T-cell (primary cell): ENCODE data around the gene GFAP. TPM values are rescaled to one million over a fixed set of nuclear protein-coding genes. Genes with fewer than 3 reads are reported as not detected.

Experiments
- ATAC-seq, 4 experiments: fragments of 200-7000 bp in 3 of 4; fragments of 150-1000 bp in 1 of 4; cut with Tn5 transposase; replicated peaks in 1 of 4; 1 replicate in 3 of 4; 2 replicates in 1 of 4; pipeline ENCODE4 v1.10.0; 2021; ENCODE audit warnings: moderate library complexity in 3 of 4, mild to moderate bottlenecking in 2 of 4, moderate number of reproducible peaks in 1 of 4
- CTCF ChIA-PET, 2 donors: fragments of 300-600 bp; sonication (Branson Sonifier 250); formaldehyde crosslinking; loops; one replicate each; lab custom pipeline; 2022; ENCODE audit warnings: antibody characterized with exemption in 2 of 2; lab: Charles Lee
- POLR2A ChIA-PET, 2 donors: fragments of 300-600 bp; sonication (Branson Sonifier 250); formaldehyde crosslinking; loops; one replicate each; lab custom pipeline; 2022; ENCODE audit warnings: antibody characterized with exemption in 2 of 2; lab: Charles Lee
- DNase-seq, 35 experiments: peaks; one replicate each; pipeline versions ENCODE4 v3.0.0 to v3.0.0-alpha.2; 2013 to 2023
- H3K27ac ChIP-seq: one replicate; pipeline ENCODE4 v1.5.1; 2013; ENCODE audit warnings: low read length
- H3K27me3 ChIP-seq, 2 experiments: replicated peaks in 1 of 2; 1 replicate in 1 of 2; 2 replicates in 1 of 2; pipeline versions ENCODE4 v1.6.1 to v1.7.0; 2013; ENCODE audit warnings: low read length in 1 of 2, mixed read lengths in 1 of 2; ENCODE audit not compliant: control insufficient read depth in 2 of 2, insufficient read depth in 2 of 2; ENCODE audit errors: extremely low read depth in 1 of 2
- H3K36me3 ChIP-seq, 2 donors: 1 replicate in 1 of 2; 2 replicates in 1 of 2; pipeline versions ENCODE4 v1.6.1 to v1.7.0; 2013; ENCODE audit warnings: low read length in 1 of 2; ENCODE audit not compliant: control insufficient read depth in 2 of 2, insufficient read depth in 1 of 2; ENCODE audit errors: extremely low read depth in 1 of 2
- H3K4me1 ChIP-seq, 2 experiments: 1 replicate in 1 of 2; 2 replicates in 1 of 2; pipeline versions ENCODE4 v1.6.1 to v1.7.0; 2013; ENCODE audit warnings: low read length in 2 of 2, mixed read lengths in 1 of 2; ENCODE audit not compliant: insufficient read depth in 2 of 2, control insufficient read depth in 1 of 2; ENCODE audit errors: extremely low read depth in 1 of 2
- H3K4me3 ChIP-seq, 2 donors: 1 replicate in 1 of 2; 2 replicates in 1 of 2; pipeline versions ENCODE4 v1.5.1 to v1.7.0; 2013; ENCODE audit warnings: mild to moderate bottlenecking in 2 of 2, low read length in 1 of 2, moderate library complexity in 1 of 2; ENCODE audit not compliant: control insufficient read depth in 1 of 2; ENCODE audit errors: extremely low read depth in 1 of 2
- H3K9me3 ChIP-seq: 2 replicates; pipeline ENCODE4 v1.7.0; 2013
- H3K27ac Mint-ChIP-seq, 2 donors: one replicate each; pipeline ENCODE4 v1.8.0; 2020 to 2021; ENCODE audit warnings: mild to moderate bottlenecking in 2 of 2, mixed read lengths in 2 of 2
- H3K27me3 Mint-ChIP-seq, 2 donors: one replicate each; pipeline ENCODE4 v1.8.0; 2021 to 2022; ENCODE audit warnings: mixed read lengths in 2 of 2
- H3K36me3 Mint-ChIP-seq: one replicate; pipeline ENCODE4 v1.8.0; 2021; ENCODE audit warnings: mixed read lengths
- H3K4me1 Mint-ChIP-seq, 3 donors: one replicate each; pipeline ENCODE4 v1.8.0; 2020 to 2022; ENCODE audit warnings: mixed read lengths in 3 of 3, mild to moderate bottlenecking in 1 of 3
- H3K4me3 Mint-ChIP-seq, 3 donors: one replicate each; pipeline ENCODE4 v1.8.0; 2020 to 2022; ENCODE audit warnings: mild to moderate bottlenecking in 3 of 3, mixed read lengths in 3 of 3, moderate library complexity in 3 of 3
- H3K9me3 Mint-ChIP-seq, 3 donors: one replicate each; pipeline ENCODE4 v1.8.0; 2020 to 2022; ENCODE audit warnings: mixed read lengths in 3 of 3
- WGBS: methylation state at CpG from one replicate; pipeline ENCODE4 v1.1.5; 2013; ENCODE audit warnings: missing lambda C conversion rate; ENCODE audit not compliant: insufficient coverage; 5-methylcytosine and 5-hydroxymethylcytosine counted together
- total RNA-seq, 35 experiments: library from RNA in 6 of 35; stranded (reverse) in 6 of 35; fragments of 120-200 nt in 1 of 35; gene quantifications; one replicate each; pipeline versions ENCODE4 v1.2.1 to v1.2.4 and lab custom pipeline; 2013 to 2026

GFAP gene
- total RNA-seq, 5 donors from 2014 or later (not counting 1 experiment from before 2014, with no cell fraction given): not detected

DNA sequence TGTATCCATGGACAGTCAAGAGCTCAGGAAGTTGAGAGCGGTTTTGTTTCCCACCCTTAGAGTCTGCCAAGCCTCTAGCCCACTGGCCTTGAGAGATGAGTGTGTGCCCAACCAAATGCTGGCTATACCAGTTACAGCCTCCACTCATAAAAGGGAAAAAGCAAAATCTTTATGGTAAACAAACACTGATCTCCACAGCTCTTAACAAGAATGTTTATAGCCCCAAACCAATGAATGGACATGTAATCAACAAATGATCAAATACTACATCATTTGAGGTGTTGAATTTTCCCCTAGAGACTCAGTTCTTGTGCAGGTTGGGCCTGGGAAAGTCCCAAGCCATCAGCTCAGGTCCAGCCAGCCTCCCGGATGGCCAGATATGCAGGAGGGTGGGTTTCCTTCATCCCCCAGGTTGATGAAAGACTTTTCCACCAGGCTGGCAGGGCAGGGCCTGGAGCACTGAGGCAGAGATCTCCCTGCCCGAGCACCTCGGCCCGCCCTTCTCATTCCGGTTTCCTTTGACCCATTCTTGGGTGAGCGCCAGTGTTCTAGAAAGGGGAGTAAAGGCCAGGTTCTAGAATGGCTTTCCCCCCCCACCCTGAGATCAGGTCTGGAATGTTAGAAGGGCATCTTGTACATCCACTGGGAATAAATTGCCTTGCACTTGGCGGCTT, 12.2 kb downstream of the GFAP start:
- no peak for DNase-seq
- no peaks in the 10 kb centered on the region for H3K9me3 ChIP-seq
- 90% methylated on average over 2 of the region's 8 CpGs for WGBS
- ChIA-PET POLR2A (interaction anchor here in 1 of 2 donors (0.7 kb wide), 1 partner anchor 157 kb away, joined by 3 read pairs; no protein-coding TSS in a partner anchor), CTCF (interaction anchor here (0.5 to 1.1 kb wide), 3 partner anchors 8 to 195 kb away, joined by 3 to 9 read pairs (median 4); no protein-coding TSS in a partner anchor)
- Mint-ChIP-seq H3K27ac (no peak overlapping the region), H3K27me3 (peaks cover 0 to 7% of the 10 kb centered on the region in 2 donors), H3K4me3 (no peak overlapping the region), H3K36me3 (no peaks in the 10 kb centered on the region), H3K4me1 (peaks cover 17 to 22% (median 21%) of the 10 kb centered on the region in 3 donors), H3K9me3 (no peaks in the 10 kb centered on the region)
- no peak overlapping the region for H3K27ac ChIP-seq
- no peak for ATAC-seq
- no peak overlapping the region for H3K4me3 ChIP-seq
- H3K4me1 ChIP-seq: peaks cover 7 to 15% of the 10 kb centered on the region in 2 experiments
- H3K27me3 ChIP-seq: peaks cover 0 to 47% of the 10 kb centered on the region in 2 experiments
- no peaks in the 10 kb centered on the region for H3K36me3 ChIP-seq

DNA sequence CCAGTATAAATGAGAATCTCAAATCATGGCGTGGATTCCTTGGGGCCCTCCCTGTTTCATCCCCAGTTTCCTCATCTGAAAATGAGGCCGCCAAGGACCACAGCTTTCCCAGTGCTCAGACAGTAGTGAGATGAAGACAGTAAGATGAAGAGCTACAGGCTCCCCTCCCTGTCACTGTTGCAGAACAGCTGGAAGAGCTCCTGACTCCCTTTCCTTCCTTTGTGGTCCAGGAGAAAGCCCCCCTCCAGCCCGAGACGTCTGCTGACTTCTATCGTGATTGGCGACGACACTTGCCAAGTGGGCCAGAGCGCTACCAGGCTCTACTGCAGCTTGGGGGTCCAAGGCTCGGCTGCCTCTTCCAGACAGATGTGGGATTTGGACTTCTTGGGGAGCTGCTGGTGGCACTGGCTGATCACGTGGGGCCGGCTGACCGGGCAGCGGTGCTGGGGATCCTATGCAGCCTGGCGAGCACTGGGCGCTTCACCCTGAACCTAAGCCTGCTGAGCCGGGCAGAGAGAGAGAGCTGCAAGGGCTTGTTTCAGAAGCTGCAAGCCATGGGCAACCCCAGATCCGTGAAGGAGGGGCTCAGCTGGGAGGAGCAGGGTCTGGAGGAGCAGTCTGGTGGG, 13.1 kb downstream of the GFAP start:
- H3K27ac Mint-ChIP-seq: no peak overlapping the region
- 81% methylated on average over 15 of the region's 17 CpGs for WGBS
- ChIA-PET POLR2A (interaction anchor here in 1 of 2 donors (0.6 kb wide), 1 partner anchor 451 kb away, joined by 10 read pairs; no protein-coding TSS in a partner anchor), CTCF (interaction anchor here in 1 of 2 donors (1.1 kb wide), 2 partner anchors 24 to 38 kb away, joined by 3 read pairs; no protein-coding TSS in a partner anchor)
- no peak overlapping the region for H3K4me3 ChIP-seq
- peaks cover 0 to 41% of the 10 kb centered on the region in 2 experiments for H3K27me3 ChIP-seq
- DNase-seq (no peak), ATAC-seq (no peak)
- H3K9me3 Mint-ChIP-seq: no peaks in the 10 kb centered on the region
- H3K27me3 Mint-ChIP-seq: peaks cover 0 to 7% of the 10 kb centered on the region in 2 donors
- no peaks in the 10 kb centered on the region for H3K36me3 Mint-ChIP-seq
- H3K9me3 ChIP-seq: no peaks in the 10 kb centered on the region
- no peak overlapping the region for H3K4me3 Mint-ChIP-seq
- peaks cover 7 to 24% of the 10 kb centered on the region in 2 experiments for H3K4me1 ChIP-seq
- no peaks in the 10 kb centered on the region for H3K36me3 ChIP-seq
- peaks cover 20 to 23% (median 22%) of the 10 kb centered on the region in 3 donors for H3K4me1 Mint-ChIP-seq
- no peak overlapping the region for H3K27ac ChIP-seq

DNA sequence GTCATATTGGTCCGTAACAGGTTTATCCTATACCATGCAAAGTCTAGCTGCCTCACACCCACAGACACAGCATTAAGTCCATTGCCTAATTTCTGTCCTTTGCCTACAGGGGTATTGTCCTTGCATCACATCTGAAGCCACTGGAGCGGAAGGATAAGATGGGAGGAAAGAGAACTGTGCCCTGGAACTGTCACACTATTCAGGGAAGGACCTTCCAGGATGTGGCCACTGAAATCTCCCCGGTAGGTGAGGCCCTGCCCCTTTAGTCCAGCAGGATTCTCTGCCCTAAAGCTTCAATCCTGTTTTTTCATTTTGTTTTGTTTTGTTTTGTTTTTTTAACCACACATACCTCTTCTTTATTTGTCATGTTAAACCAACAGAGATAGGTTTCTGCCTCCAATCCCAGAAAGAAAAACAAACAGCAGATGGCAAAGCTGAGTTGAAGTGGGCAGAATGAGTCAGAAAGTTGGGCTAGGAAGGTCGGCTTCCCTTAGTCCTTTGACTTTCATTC, 13.8 kb downstream of the GFAP start:
- POLR2A ChIA-PET: interaction anchor here in 1 of 2 donors (0.6 kb wide), 1 partner anchor 452 kb away, joined by 10 read pairs; no protein-coding TSS in a partner anchor
- H3K27ac Mint-ChIP-seq: no peak overlapping the region

DNA sequence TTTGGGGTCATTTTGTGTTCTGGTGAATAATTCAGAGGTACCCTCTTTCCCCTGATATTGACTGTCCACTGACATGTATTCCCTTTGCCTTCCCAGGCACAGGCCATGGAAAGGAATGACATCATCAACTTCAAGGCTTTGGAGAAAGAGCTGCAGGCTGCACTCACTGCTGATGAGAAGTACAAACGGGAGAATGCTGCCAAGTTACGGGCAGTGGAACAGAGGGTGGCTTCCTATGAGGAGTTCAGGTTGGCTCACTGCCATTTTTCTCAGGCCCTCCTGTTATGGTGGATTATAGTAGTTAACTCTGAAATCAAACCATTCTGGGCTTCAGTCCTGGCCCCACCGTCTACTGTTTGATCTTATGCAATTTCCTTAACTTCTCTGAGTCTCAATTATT, 14.4 kb downstream of the GFAP start:
- 86% methylated on average over 2 of the region's 3 CpGs for WGBS
- no peak overlapping the region for H3K4me3 ChIP-seq
- Mint-ChIP-seq H3K27me3 (peaks cover 0 to under 1% of the 10 kb centered on the region in 2 donors), H3K9me3 (no peaks in the 10 kb centered on the region), H3K27ac (no peak overlapping the region), H3K4me1 (peaks cover 28 to 33% (median 28%) of the 10 kb centered on the region in 3 donors), H3K36me3 (peaks cover 3% of the 10 kb centered on the region), H3K4me3 (peak overlapping the region in 2 of 3 donors; percentile 39 to 87)
- H3K4me1 ChIP-seq: peaks cover 7 to 24% of the 10 kb centered on the region in 2 experiments
- no peak overlapping the region for H3K27ac ChIP-seq
- ChIA-PET POLR2A (no interaction called here), CTCF (interaction anchor here in 1 of 2 donors (1.1 kb wide), 1 partner anchor 36 kb away, joined by 3 read pairs; no protein-coding TSS in a partner anchor)
- H3K27me3 ChIP-seq: peaks cover 0 to 30% of the 10 kb centered on the region in 2 experiments
- no peak for ATAC-seq
- peaks cover 0 to 2% of the 10 kb centered on the region in 2 donors for H3K36me3 ChIP-seq
- no peaks in the 10 kb centered on the region for H3K9me3 ChIP-seq
- no peak for DNase-seq

More for the DNA sequence above, 13.8 kb downstream of the GFAP start:
- no peaks in the 10 kb centered on the region for H3K9me3 Mint-ChIP-seq
- DNase-seq (no peak), ATAC-seq (no peak)
- peaks cover 23 to 27% (median 25%) of the 10 kb centered on the region in 3 donors for H3K4me1 Mint-ChIP-seq
- no peak overlapping the region for H3K27ac ChIP-seq
- H3K27me3 Mint-ChIP-seq: peaks cover 0 to 6% of the 10 kb centered on the region in 2 donors
- CTCF ChIA-PET: interaction anchor here in 1 of 2 donors (1.1 kb wide), 1 partner anchor 37 kb away, joined by 3 read pairs; no protein-coding TSS in a partner anchor
- H3K36me3 ChIP-seq: no peaks in the 10 kb centered on the region
- H3K27me3 ChIP-seq: peaks cover 0 to 34% of the 10 kb centered on the region in 2 experiments
- H3K4me3 Mint-ChIP-seq: no peak overlapping the region
- H3K36me3 Mint-ChIP-seq: no peaks in the 10 kb centered on the region
- H3K4me3 ChIP-seq: no peak overlapping the region
- H3K4me1 ChIP-seq: peaks cover 7 to 24% of the 10 kb centered on the region in 2 experiments
- no peaks in the 10 kb centered on the region for H3K9me3 ChIP-seq
- 100% methylated on average over 2 of the region's 4 CpGs for WGBS

DNA sequence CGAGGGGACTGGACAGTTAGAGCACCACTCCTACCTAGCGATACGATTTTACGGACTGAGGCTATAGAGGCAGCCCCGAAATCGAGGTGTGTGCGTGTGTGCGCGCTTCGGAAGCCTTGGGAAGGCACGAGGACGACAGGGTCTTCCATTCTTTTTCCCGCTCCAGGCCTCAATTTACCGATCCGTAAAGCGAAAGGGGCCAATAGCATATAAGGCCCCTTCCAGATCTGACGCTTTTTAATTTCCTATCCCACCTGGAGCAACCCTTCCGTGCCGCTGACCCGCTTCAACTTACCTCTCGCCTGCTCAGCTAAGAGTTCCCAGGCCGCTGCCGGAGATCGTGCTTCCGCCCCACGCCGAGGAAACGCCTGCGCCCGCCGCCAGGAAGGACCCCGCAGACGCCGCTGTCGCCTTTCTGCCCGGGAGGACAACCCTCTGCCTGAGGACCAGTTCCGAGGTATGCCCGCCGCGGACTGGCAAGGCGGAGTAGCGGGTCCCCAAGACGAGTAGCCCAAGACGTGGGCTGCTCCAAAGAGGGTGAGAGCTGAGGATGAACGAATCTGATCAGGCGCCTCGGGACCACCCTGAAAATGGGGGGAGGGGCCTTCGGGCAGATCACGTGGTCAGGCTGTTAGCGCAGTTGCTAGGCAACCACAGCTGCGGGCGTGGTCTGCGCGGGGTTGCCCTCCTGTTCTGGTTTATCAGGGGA, 16.1 kb downstream of the GFAP start, which contains the start of gene EFTUD2:
EFTUD2 (minus strand) TSS at position 372 of the 709 bp plus-strand sequence. CDS start 4,924 bp downstream, outside the sequence.
- peak within 1 kb of the TSS; percentile 100 for H3K27ac Mint-ChIP-seq
- no peaks in the 10 kb centered on the region for H3K9me3 ChIP-seq
- peaks cover 7 to 24% of the 10 kb centered on the region in 2 experiments for H3K4me1 ChIP-seq
- H3K4me3 Mint-ChIP-seq: peak within 1 kb of the TSS; percentile 87 to 94 (median 94)
- ChIA-PET POLR2A (interaction anchor here (0.5 to 0.7 kb wide), 3 partner anchors 26 to 249 kb away, joined by 3 to 4 read pairs (median 3); partner anchors contain the start of gene HEXIM1 (in 1 of the 2)), CTCF (interaction anchor here in 1 of 2 donors (0.6 to 1.4 kb wide), 2 partner anchors 124 to 652 kb away, joined by 3 to 9 read pairs; no protein-coding TSS in a partner anchor)
- peak; percentile 92 to 96 (median 96) for ATAC-seq
- peak within 1 kb of the TSS; percentile 100 for H3K27ac ChIP-seq
- WGBS: under 1% methylated on average over 47 of the region's 54 CpGs
- peaks cover 12% of the 10 kb centered on the region for H3K36me3 Mint-ChIP-seq
- H3K36me3 ChIP-seq: peaks cover 0 to 9% of the 10 kb centered on the region in 2 donors
- peak within 1 kb of the TSS; percentile 84 to 89 for H3K4me3 ChIP-seq
- H3K4me1 Mint-ChIP-seq: peaks cover 36 to 44% (median 37%) of the 10 kb centered on the region in 3 donors
- H3K27me3 Mint-ChIP-seq: no peaks in the 10 kb centered on the region
- no peaks in the 10 kb centered on the region for H3K9me3 Mint-ChIP-seq
- peak; percentile 82 to 98 (median 91) for DNase-seq
- peaks cover 0 to 19% of the 10 kb centered on the region in 2 experiments for H3K27me3 ChIP-seq
